GM21360 (cell line): ENCODE results near the gene RBM44.

ENCODE experiments used
- ATAC-seq: cut with Tn5 transposase; IDR thresholded peaks from one replicate; pipeline ENCODE4 v1.9.1; 2021; ENCODE audit warnings: mild to moderate bottlenecking, moderate library complexity; ENCODE audit not compliant: unreplicated experiment

The RBM44 gene

DNA sequence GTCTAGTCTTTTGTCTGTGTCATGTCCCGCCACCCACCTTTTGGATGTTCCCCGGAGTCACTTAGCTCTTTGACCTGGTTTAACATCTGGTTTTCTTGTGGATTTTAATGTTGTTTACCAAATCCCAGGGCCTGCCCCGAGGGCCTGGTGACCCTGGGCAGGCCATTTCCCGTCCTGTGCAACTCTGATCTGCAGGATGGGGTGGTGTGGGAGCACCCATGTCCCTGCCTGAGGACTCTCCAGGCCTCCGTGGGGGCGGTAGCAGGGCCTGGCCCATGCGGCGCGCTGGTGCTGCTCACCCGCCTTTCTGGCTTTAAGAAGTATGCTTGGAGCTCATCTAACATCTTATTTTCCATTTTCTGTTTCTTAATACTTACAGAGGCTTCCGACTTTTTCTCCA, 71.5 kb downstream of the RBM44 start:
- no peak for ATAC-seq

DNA sequence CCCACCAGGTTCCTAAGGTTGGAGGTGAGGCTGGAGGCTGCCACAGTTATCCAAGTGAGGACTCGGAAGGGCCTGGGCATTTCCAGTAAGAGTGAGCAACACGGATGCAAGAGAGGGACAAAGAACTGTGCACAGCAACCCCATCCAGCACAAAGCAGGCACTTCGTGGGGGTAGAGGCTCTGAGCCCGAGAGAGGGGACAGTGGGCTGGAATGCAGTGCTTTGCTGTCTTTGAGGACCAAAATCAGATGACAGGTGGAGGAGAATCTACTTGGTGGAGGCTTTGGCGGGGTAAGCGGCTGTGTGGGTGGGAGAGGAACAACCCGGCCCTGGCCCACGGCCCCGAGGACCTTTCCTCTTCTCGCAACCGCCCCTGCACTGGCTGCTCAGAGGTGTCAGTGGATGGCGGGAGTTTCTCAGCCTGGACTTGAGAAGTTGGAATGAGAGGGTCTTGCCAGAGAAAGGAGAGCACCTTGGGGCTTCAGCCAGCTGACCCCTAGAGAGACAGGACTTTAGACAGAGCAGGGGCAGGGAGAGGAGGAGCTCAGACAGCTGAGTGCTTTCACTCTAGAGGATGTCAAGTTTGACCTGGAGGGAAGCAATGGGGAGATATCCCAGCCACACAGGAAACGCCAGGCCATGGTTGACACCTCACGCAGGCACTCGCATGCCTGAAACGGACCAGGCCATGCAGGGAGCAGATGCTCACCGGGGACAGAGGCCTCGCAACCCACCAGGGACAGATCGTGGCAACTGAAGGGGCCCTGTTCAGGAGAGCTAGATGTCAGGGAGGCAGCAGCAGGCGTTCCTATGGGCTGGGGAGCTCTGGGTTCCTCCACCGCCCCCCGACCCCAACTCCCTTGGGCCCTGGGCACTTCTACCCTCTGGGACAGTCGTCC, 72.4 kb downstream of the RBM44 start:
- no peak for ATAC-seq

DNA sequence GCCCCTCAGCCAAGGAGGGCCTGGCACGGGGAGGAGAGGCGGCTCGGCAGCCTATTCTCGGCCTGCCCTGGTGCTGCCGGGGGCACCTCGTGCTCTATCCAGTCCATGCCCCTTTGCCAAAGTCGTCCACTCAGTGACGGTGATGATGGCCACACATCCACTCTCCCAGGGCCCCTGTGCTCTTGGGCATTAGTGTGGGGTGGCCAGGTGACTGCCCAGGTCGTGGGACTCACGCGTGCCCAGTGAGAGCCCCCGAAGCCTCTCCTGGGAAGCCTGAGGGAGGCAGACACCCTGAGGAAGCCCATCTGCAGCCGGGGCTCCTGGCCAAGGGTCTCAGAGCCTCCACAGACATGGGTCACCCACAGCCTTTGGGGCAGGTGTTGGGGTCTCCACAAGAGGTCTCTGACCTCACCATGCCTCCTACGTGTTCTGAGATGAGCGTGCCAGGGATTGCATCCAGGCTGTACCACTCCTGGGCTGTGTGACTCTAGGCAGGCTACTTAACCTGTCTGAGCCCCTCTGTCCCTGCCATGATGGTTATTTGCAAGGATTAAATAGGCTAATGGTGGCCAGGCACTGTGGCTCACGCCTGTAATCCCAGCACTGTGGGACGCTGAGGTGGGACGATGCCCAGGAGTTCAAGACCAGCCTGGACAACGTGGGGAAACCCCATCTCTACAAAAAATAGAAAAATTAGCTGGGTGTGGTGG, 73.8 kb downstream of the RBM44 start:
- ATAC-seq, result no peak

DNA sequence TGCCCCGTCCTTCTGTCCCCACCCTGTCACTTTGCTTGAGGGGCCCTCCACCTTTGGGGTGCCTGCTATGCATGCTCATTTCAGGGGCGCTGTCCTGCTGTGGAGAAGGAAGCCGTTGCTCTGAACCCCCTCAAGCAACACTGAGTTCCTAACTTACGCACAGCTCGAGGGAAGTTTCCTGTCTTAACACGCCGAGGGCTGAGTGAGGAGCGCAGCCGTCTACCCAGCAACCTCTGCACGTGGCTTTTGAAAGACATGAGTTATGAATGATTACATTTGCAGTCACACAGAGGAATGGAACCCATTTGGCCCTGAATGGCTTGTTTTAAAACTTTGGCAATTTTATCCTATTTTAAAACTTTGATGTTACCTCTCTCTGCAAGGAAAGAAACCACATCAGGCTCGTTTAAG, 74.8 kb downstream of the RBM44 start:
- ATAC-seq, result no peak

DNA sequence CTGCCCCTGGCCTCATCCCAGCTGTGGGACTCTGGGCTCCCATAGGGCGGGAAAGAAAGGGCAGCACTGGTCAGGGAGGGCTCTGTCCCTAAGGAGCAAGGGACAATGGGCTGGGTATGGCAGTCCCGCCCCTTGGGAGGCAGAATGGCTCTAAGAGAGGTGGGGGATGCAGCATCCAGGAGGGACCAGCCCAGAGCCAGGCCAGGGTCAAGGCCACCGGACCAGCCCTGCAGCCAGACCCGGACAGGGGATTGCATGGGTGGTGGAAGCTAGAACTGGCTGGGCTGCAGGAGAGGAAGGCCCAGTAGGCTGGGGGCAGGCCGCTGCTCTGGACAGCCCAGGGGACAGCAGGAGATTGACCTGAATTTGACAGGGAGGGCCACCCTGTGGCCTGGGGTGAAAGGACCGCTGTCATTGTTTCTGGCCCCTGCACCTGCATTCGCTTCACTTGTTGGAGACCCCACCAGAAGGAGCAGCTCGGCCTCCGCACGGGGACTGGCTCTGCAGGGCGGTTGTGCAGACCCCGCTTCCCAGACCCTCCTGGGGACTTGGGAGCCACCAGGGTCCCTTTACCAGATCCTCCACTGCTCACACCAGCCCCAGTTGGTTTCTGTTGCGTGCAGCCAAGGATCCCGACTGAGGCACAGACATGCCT, 75.4 kb downstream of the RBM44 start:
- ATAC-seq, result no peak

DNA sequence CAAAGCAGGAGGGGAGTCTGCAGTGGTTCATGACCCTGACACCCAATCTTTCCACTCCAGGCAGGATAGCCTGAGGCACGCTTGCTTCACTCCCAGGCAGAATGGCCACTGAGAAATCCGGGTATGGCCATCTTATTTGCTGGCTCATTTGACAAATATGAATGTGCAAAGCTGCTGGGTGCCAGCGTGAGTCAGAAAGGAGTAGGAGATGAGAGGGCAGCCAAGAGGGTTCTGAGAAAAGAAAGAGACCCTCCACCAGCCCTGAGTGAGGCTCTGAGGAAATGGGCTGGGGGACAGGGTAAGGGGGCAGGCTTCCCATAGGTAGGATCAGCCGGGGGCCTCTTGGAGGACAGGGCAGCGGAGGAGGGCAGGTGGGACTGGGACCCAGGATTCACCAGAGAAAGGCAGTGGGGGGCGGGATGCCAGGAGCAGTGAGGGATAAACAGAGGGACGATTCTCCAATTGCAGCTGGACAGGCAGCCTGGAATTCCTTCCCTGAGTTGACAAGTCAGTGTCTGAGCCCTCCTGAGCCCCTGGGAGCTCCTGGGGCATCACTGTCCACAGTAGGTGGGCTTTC, 76.1 kb downstream of the RBM44 start:
- ATAC-seq, result no peak

DNA sequence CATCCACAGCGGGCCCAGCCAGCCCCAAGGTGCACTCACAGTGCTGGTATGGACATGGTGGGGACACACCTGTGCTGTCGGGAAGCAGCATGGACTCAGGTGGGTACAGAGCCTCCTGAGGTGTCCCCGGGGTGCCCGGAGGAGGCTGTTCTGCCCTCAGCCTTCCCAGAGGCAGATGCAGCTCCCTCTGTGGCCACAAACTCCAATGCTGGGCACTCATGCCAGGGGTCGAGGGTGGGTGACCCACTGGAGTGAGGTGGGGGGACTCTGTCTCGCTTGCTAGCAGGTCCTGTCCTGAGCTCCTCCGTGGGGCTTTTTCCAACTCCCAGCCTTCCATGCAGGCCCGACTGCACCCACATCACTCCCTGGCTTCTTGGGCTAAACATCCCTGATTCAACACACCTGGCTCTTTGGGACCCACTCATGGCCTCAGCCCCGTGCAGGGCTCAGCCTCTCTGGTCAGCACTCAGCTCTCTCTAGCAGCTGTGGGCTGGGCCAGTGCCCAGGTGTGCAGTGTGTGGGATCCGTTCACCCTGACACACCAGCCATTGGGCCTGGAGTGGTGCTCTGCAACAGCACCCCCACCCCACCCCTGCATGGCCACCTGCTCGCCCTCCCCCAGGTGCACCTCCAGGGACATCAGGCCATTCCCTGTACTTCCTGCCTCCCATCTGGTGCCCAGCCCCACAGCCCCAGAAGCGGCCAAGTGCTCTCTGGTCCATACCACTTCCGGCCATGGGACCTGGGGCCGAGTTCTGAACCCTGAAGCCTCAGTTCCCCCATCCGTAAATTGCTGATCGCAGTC, 76.9 kb downstream of the RBM44 start:
- ATAC-seq, result no peak

DNA sequence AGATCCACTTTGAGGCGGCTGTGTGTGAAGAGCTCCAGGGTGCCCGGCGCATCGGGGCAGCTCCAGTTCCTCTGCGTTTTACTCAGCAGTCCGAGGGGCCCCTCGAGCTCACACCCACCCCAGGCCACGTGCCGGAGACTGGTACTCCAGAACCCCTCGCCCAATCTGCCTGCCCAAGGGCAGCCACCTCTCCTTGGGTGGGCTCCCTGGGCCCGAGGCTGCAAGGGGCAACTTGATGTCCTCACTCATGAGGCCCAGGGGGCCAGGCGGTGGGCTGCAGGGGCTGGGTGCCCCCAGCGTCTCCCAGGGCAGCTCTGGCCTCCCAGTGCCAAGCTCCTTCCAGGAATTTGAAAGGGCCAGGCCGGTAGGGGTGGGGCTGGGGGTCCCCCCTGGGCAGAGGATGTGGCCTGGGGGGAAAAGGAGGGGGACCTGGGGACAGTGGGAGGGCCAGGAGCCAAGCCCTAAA, 77.5 kb downstream of the RBM44 start:
- ATAC-seq, result no peak

DNA sequence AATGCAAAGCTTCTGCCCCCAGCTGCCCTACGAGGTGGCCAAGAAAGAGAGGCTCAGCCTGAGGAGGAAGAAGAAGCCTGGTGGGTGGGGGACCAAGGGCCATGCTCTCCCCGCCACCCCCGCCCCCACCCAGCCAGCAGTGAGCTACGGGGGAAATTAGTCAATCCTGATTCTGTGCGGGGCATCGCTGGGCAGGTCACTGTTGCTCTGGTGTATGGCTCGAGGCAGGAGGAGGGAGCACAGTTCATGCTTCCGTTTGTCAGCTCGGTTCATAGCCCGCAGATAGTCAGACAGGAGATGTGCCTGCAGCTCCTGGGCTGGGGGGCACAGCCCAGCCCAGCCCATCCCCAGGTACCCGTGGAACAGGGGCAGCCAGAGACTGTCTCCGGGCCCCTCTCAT, 78.0 kb downstream of the RBM44 start:
- ATAC-seq, result no peak

DNA sequence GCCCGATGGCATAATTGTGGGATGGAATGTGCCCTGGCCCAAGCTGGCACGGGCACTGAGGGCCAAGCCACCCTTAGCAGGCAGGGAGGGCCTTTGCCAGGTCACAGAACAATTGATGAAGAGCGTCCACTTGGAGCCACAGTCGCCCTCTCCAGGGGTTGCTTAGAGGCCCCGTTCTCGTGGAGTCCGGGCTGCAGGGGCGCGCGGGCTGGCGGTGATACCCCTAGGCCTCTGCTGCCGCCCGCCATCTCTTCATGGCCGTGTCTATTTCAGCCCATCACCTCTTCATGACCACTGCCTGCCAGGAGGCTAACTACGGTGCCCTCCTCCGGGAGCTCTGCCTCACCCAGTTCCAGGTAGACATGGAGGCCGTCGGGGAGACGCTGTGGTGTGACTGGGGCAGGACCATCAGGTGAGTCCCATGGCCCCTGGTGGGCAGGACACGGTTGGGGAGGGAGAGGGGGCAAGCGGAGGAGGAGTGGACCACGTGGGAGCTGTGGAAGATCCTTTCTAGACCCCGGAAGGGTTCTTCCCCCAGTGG, 78.4 kb downstream of the RBM44 start:
- no peak for ATAC-seq

DNA sequence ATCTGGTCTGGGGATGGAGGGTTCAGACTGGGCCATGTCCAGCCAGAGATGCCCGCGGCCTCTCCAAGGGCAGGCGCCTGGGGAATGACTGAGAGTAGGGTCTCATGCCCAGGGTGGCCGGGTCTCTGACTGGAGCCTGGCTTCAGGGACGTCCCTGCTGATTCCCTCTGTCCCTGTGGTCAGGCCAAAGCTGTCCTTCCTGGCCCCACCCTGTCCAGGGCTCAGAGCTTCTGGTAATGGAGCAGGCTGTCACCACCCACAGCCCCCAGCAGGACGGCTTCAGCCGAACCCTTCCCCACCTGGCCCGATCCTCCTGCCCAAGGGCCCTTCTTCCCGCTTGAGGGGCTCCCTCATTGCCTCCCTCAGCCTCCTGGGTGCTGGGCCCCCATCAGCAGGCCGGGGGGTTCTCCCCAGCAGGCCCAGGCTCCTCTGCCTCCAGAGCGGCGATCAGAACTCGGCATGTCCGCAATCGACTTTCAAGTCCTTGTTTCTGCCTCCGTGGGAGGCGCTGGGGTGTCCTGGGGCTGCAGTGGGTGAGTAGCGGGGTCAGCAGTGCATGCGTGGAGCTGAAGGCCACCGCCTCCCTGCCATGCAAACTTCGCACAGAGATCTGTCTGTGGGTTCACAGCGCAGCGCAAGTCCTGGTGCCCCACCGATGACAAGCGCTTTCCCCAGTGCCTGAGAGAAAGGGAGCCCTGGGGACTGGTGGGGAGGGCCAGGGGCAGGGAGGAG, 79.2 kb downstream of the RBM44 start:
- no peak for ATAC-seq

DNA sequence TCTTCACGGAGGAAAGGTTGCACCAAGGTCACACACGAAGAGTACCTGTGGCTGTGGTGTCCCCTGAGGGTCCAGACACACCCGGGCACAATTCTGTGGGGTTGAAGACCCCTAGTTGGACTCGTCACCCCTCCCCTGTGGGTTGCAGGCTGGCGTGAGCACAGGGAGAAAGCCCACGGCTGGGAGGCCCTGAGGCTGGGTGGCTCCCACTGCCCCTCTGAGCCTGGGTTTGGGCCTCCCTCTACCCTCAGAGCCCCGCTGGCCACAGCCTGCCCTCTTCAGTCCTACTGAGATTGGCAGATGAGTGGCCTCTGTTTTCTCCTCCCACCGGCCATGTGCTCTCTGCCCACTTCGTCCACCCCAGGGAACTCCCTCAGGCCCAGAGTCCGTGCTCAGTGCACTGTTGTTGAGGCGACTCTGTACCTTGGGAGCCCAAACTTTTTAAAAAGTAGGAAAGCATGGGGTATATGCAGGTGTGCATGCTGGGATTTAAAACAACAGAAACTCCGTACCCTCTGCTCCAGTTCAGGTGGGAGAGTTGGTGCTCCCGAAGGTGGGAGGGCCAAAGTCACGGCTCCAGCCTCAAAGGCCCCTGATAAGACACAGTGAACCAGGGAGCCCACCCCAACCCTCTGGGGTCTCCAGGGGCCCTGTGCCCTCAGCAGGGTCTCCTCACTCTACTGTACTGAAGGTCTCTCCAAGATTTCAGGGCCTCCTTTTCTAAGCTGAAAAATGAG, 79.9 kb downstream of the RBM44 start:
- no peak for ATAC-seq

DNA sequence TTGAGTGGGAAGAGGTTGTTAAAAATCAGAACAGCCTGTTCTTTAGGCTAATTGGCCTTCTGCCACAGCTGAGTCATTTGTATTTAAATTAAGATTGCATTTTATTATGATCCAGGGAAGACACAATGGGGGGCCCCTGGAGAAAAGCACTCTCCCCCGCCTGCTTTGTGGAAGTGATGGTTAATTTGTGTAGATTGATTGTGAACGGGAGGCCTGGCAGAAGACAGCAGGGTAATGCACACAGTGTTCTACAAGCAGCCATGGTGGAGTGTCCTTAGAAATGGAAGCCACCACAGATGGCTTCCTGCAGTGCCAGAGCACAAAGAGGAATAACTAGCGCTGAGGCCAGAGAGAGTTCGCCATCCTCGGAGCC, 80.5 kb downstream of the RBM44 start:
- ATAC-seq, result no peak

DNA sequence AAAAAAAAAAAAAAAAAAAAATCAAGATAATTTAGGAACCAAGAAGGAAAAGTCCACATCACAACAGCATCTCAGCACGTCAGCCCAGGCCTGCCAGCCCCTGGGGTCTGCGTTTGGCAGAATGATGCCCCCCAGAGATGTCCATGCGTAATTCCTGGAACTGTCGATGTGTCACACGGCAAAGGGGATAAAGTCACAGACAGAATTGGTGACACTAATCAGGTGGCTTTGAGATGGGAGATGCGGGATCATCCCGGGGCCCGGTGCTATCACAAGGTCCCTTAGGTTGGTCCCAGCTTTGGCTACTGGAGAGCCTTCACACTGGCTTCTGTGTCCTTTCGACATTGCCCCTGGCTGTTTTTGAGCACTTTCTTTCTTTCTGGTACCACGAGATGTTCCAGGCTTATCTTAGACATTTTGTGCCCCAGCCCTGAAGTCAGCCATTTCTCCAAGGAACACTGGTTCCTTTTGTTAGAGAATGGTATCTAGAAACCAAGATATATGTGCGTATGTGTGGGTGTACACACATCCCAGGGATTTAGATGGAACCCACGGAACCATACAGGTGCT, 81.5 kb downstream of the RBM44 start:
- ATAC-seq, result no peak

DNA sequence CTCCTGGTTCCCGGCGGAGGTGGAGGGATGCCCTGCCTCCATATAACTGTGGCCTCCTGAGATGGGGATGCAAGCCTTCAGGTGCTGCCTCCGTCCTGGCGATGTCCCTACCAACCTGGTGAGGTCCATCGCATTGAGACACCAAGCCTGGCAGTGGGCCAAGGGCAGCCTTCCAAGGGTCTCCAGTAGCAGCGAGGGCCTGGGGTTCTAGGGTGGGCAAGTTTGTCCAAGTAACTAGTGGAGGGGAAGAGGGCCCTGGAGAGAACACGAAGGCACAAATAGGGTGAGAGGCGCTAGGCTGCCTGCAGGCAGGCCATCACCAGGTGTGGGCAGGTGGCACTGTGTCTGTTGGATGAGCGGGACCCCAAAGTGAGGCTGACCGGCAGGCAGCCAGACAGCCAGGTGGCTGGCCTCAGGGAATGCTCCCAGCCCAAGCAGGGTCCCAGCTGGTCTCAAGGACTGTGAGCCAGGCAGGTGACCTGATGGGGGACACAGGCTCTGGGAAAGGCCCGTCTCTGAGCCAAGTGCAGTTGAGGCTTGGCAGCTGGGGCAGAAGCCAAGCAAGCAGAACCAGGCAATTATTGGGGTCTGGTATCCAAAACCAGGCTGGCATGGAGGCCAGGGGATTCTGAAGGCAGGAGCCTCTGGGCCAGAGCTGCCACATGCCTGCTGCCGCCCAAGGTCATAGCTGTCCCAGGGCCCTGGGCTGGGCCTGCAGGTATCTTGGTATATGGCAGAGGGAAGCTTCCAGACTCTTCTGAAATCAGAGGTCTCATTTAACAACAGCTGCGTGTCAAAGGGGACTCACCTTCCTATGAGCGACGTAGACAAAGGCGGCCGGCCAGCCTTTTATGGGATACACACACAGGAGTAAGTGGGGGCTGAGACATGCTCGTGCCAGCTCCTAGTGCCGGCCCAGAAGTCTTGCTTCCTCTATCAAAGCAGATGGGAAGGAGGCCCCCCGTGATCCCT, 84.2 kb downstream of the RBM44 start:
- ATAC-seq, result no peak

DNA sequence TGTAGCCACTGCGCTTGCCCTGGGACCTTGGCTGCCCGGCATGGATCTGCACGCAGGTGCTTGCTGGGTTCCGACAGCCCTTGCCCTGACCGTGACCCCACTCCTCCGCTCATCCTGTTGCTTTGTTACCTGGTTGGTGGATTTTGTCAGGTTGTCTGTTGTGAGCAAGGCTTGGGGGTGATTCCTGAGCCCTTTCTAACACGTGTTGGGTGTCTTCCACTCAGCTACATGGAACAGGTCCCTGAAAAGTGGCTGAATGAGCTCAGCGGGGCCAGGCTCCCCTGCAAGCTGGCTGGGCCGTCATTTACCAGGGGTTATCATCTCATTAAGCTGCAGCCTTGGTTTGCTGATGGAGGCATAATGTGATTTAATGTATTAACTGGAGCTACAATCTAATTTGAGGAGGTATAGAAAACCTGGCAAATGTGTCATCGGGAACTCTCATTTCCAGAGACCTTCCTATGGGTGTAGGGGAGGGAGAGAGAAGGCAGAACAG, 85.4 kb downstream of the RBM44 start:
- ATAC-seq, result no peak

DNA sequence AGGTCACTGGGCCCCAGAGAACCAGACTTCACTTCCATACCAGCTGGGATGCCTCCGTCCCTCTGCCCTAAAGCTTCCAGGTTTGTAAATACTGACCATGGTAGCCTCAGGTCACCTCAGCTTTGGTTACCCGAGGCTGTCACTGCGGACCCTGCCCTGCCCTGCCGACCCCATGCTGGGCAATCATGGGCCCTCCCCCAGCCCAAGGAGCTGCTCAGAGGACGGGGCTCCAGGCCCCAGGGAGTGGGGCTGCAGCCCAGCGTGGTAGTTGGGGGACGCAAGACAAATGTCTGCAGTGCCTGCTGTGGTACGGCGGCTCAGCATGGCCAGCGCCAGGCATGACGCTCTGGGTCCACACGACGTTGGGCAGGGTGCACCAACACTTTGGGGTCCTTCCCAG, 86.1 kb downstream of the RBM44 start:
- ATAC-seq, result no peak
